ENCODE measurements around the gene SMARCE1.

SMARCE1 gene

DNA sequence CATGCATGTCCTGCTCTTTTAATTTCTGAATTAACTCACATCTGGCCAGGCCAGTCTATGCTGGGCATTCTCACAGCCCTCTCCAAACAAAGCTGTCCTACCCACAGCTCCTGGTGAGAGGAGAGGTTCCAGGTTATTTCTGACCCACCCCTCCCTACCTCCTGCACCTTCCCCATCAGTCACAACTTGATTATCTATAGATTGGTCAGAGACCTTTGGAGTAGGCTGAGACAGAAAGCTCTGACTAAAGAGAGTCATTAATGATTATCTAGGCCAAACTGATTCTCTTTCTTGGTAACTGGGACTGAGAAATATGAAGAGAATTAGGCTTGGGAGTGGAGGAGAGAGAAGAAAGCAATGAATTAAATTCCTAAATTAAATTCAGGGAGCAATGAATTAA is 18.7 kb upstream of the SMARCE1 start:
- in situ Hi-C loops (cut with HindIII; ENCODE audit: low pct_unique_long_range_greater_than_20kb, low sequenced_read_pairs): no loop called here
- DNase-seq (ENCODE audit: low read depth in 1 of 2, low spot score in 1 of 2): no peak
- TF ChIP-seq JUND (IDR thresholded peaks at IDR 0.05; ENCODE audit: low read depth): no peak

DNA sequence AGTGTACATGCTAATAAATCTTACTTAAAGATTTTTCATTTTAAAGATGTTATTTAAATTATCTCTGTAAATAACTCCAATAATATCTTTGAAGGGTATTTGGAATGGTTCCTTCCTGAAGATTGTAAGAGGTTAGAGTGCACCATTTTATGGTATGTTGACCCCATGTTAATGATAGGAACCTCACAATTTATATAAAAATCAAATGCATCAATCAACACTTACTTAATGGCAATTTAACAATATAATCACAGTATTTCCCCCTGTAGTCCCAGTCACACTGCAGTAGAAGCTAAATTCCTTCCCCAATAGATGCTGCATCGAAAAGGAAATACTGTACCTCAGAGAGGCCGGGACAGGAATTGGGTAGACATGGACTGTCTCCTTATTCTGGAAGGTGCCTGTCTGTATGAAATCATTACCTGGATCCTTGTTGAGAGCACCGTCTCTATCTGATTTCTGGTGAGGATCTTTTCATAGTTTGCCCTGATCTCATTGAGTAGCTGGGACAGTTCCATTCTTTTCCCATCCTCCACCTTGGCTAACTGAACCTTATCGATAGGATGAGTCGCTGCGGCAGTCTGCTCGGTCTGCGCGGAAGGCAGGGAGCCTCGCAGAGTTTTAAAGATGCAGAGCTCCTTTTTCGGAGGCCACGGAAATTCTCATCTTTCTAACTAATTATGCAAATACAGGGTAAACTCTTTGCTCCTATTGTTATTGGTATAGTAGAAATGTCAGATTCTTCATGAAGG is 17.1 kb upstream of the SMARCE1 start, which contains the start of gene KRT222:
Gene KRT222, minus strand, starts transcription at position 596 of the 752 bp plus-strand sequence. Its CDS starts 78 bp downstream, at position 518.
- DNase-seq (ENCODE audit: low read depth in 1 of 2, low spot score in 1 of 2): no peak
- TF ChIP-seq JUND (IDR thresholded peaks at IDR 0.05; ENCODE audit: low read depth): no peak
- in situ Hi-C loops (cut with HindIII; ENCODE audit: low pct_unique_long_range_greater_than_20kb, low sequenced_read_pairs): no loop called here

DNA sequence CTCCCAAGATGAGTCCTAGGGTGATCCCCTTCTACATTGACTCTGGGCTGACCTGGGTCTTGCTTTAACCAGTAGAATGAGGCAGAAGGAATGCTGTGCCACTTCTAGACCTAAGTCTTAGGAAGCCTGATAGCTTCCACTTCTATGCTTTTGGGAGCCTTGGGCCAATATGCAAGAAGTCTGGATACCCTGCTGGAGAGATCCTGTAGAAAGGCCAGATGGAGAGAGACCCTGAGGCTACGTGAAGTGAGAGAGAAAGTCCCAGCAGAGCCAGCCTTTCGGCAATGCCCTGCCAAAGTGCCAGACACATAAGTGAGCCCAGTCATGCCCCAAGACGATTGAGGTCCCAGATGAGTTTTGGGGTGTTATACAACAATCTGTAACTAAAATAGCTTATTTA is 15.6 kb upstream of the SMARCE1 start:
- DNase-seq (ENCODE audit: low read depth in 1 of 2, low spot score in 1 of 2): no peak
- in situ Hi-C loops (cut with HindIII; ENCODE audit: low pct_unique_long_range_greater_than_20kb, low sequenced_read_pairs): no loop called here

DNA sequence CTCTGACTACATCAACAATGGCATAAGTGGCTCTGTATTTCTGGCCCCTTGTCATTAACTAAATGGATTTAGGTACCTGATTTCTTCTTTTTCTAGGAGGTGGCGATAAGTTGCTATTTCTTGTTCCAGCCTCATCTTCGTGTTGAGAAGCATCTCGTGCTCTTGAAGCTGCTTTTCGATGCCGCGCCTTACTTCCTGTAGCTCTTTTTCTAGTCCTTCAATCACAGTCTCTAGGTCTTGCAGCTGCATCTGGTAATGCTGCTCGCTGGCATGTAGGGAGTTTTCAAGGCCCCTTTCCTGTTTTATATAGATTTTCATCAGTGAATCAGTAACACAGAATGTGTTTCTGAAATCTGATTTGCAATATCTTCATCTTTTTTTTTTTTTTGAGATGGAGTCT is 12.3 kb upstream of the SMARCE1 start:
- DNase-seq (ENCODE audit: low read depth in 1 of 2, low spot score in 1 of 2): no peak
- no peak for TF ChIP-seq JUND (IDR thresholded peaks at IDR 0.05; ENCODE audit: low read depth)
- in situ Hi-C loops (cut with HindIII; ENCODE audit: low pct_unique_long_range_greater_than_20kb, low sequenced_read_pairs): no loop called here

More for the DNA sequence above, 15.6 kb upstream of the SMARCE1 start:
- no peak for TF ChIP-seq JUND (IDR thresholded peaks at IDR 0.05; ENCODE audit: low read depth)

DNA sequence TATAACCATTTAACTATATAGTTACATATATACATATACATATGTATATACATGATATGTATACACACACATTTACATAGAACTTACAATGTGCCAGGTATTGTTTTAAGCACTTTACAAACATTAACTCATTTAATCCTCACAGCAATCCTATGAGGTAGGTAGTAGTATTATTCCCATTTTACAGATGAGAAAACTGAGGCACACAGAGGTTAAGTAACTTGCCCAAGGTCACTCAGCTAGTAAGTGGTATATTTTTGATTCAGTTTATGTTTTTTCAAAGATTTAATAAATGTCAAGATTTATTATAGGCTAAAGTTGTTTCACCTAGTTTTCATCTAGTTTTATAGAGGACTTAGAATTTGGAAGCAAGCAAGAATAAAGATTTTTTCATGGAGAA is 10.8 kb upstream of the SMARCE1 start:
- in situ Hi-C loops (cut with HindIII; ENCODE audit: low pct_unique_long_range_greater_than_20kb, low sequenced_read_pairs): no loop called here
- no peak for TF ChIP-seq JUND (IDR thresholded peaks at IDR 0.05; ENCODE audit: low read depth)
- no peak for DNase-seq (ENCODE audit: low read depth in 1 of 2, low spot score in 1 of 2)

DNA sequence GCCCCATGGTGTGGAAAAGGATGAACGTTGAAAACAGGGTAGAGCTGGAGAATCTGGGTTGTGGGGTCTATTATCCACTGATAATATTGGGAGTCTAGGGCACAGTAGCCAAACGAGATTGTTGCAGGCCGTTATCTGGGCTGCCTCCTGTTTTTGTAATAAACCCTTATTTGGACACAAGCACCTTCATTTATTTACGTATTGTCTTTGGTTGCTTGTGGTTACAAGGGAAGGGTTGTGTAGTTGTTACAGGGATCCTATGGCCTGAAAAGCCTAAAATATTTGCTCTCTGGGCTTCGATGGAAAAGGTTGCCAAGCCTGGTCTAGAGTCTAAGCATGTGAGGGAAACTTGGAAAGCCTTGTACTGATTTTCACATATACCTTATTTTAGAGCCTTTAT is 4.3 kb upstream of the SMARCE1 start:
- in situ Hi-C loops (cut with HindIII; ENCODE audit: low pct_unique_long_range_greater_than_20kb, low sequenced_read_pairs): no loop called here
- no peak for TF ChIP-seq JUND (IDR thresholded peaks at IDR 0.05; ENCODE audit: low read depth)
- peak in 1 of 2 experiments; percentile 59 for DNase-seq (ENCODE audit: low read depth in 1 of 2, low spot score in 1 of 2)

DNA sequence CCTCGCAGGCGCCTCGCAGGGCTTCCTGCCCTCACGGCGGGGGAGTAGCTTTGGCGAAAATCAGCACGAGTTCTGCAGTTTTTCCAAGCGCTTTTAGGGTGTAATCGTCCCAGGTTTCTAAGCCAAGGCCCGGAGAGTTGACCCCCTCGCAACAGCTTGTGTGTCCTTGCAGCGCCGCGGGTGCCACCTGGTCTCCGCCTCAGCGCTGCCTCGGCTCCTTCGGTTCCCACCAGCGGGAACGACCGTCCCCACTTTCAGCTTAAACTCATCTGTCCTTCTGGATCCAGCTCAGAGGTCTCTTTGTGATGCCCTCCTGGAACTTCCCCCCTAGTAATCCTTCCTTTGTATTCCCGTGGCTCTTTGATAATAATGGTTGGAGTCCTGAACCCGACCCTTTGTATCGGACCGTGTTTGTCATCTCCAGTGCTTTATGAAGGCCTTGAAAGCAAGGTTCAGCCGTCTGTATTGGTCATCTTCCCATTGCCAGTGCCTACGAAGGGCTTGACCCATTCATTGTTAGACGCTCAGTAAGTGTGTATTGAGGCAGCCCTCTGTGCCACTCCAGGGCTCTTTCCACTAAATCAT is 858 bp upstream of the SMARCE1 start:
- no peak for TF ChIP-seq JUND (IDR thresholded peaks at IDR 0.05; ENCODE audit: low read depth)
- in situ Hi-C loops (cut with HindIII; ENCODE audit: low pct_unique_long_range_greater_than_20kb, low sequenced_read_pairs): no loop called here
- DNase-seq (ENCODE audit: low read depth in 1 of 2, low spot score in 1 of 2): no peak

DNA sequence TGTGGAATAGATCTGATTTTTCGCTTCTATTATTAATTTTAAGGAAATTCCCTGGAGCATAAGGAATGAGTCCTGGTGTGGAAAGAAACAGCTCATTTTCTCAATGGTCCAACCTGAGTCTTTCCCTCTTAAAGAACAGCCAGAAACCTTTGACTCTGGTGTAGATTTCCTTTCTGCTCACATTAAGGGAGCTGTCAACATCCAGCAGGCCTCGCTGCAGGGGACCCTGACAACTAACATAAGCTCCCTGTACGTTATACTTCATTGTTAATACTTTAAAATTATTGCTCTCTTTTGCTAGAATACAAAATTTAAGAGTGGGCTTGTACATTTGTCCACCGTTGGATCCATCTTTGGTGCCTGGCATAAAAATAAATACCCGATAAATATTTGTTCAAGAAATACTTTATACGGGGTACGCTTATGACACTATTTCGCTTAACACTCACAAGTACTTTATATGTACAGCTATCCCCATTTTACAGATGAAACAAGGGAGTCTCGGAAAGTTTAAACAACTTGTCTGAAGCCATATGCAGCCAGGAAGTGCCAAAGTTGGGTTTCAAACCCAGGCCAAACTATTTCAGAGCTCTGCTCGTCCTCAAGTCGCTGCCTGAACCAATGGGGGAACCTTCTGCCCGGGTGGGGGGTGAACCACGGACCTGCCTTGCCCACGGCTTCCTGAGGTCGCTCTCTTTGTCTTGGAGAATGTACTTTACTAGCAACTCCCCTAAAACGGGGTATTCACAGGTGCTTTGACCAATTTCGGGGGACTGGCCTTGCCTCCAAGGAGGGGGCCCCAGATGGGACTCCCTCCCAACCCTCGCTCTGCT is 611 bp downstream of the SMARCE1 start:
- in situ Hi-C loops (cut with HindIII; ENCODE audit: low pct_unique_long_range_greater_than_20kb, low sequenced_read_pairs): no loop called here
- no peak for DNase-seq (ENCODE audit: low read depth in 1 of 2, low spot score in 1 of 2)
- no peak for TF ChIP-seq JUND (IDR thresholded peaks at IDR 0.05; ENCODE audit: low read depth)

DNA sequence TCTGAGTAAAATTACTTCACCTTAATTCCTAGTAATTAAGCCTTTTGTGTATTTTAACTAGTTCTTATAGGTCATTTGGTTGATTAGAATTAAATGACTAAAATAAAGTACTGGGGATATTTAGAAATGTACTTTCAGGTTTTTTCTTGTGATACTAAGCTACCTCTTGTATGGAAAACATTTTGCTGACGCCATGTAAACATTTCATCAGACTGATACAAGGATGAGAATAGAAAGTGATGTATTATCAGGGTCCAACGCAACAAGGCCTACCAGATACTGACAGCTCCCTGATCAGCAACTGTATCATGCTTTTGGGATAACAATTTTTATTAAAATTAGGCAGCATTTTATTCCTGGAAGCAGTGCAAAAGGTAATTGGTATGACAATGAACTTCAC is 1.7 kb downstream of the SMARCE1 start:
- in situ Hi-C loops (cut with HindIII; ENCODE audit: low pct_unique_long_range_greater_than_20kb, low sequenced_read_pairs): no loop called here
- no peak for DNase-seq (ENCODE audit: low read depth in 1 of 2, low spot score in 1 of 2)
- TF ChIP-seq JUND (IDR thresholded peaks at IDR 0.05; ENCODE audit: low read depth): no peak

DNA sequence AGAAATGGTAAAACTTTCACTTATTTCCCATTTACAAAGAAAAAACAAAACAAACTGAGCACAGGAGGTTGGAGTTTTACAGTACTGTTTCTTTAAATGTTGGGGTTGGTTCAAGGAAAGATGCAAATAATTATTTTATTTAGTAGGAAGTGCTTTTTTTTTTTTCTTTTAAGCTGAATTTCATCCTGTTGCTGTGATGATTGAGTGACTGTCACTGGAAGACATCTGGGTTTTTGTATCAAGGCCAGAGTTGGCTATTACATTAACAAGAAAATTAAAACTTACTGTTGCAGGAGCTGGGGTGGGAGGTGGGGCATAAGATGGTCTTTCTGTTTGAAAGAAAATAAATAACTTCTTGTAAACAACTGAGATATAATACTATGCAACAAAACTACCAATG is 2.3 kb downstream of the SMARCE1 start:
- no peak for DNase-seq (ENCODE audit: low read depth in 1 of 2, low spot score in 1 of 2)
- TF ChIP-seq JUND (IDR thresholded peaks at IDR 0.05; ENCODE audit: low read depth): no peak
- in situ Hi-C loops (cut with HindIII; ENCODE audit: low pct_unique_long_range_greater_than_20kb, low sequenced_read_pairs): no loop called here

DNA sequence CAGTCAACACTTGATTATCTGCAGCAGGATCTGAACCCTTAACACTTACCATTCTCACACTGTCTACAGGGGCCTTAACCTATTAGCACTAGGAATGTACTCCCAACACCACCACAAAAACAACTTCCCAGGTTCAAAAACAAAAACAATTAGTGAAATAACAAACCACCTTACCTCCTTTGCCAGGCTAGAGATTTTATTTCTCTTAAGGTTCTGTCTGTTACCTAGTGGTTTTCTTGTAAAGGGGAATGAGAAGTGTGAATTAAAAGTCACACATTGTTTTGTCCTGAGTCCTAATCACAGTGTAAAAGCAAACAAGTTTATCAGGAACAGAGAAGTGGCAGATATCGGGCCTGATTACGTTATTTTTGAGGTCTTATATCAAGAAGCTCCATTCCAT is 9.7 kb downstream of the SMARCE1 start:
- DNase-seq (ENCODE audit: low read depth in 1 of 2, low spot score in 1 of 2): no peak
- in situ Hi-C loops (cut with HindIII; ENCODE audit: low pct_unique_long_range_greater_than_20kb, low sequenced_read_pairs): no loop called here
- no peak for TF ChIP-seq JUND (IDR thresholded peaks at IDR 0.05; ENCODE audit: low read depth)

DNA sequence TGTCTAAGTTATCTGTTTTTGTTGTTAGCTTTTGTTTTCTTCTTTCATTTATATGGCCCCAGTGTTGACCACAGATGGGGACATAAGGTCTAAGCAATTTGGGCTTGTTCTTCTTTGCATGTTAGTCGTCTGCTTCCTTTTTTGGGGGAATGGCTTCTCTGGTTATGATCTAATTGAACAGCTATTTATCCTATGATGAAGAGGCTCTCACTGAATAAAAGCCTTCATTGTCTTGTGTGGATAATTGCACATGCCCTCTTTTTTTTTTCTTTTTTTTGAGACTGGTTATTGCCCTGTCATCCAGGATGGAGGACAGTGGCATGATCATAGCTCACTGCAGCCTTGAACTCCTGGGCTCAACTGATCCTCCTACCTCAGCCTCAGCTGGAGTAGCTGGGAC is 13.7 kb downstream of the SMARCE1 start:
- no peak for TF ChIP-seq JUND (IDR thresholded peaks at IDR 0.05; ENCODE audit: low read depth)
- DNase-seq (ENCODE audit: low read depth in 1 of 2, low spot score in 1 of 2): no peak

DNA sequence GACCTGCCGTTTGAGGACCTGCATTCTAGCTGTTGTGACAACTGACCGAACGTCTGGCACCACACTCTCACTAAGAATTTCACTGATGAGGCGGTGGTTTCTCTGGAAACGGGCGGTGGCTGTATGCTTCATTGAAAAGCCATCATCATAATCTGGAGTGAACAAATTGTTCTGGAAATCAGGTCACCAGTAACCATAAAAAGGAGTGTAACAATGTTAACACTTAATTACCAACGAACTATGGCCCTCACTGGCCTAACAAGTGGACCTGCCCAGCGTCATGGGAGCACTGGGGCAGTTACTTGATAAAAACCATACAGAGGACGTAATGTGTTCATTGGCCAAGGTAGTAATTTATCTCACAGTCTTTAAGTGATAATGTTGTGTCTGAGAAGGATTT is 15.4 kb downstream of the SMARCE1 start:
- DNase-seq (ENCODE audit: low read depth in 1 of 2, low spot score in 1 of 2): no peak
- TF ChIP-seq JUND (IDR thresholded peaks at IDR 0.05; ENCODE audit: low read depth): no peak
- in situ Hi-C loops (cut with HindIII; ENCODE audit: low pct_unique_long_range_greater_than_20kb, low sequenced_read_pairs): no loop called here

More for the DNA sequence above, 13.7 kb downstream of the SMARCE1 start:
- in situ Hi-C loops (cut with HindIII; ENCODE audit: low pct_unique_long_range_greater_than_20kb, low sequenced_read_pairs): no loop called here

Measured in T47D (cell line).